Ecto neural progenitor cell (in vitro differentiated cells): ENCODE results near the gene NUB1.

Experiments
- DNase-seq: peaks from one replicate; pipeline ENCODE4 v3.0.0-alpha.2; 2018; ENCODE audit warnings: low spot score

NUB1 gene

DNA sequence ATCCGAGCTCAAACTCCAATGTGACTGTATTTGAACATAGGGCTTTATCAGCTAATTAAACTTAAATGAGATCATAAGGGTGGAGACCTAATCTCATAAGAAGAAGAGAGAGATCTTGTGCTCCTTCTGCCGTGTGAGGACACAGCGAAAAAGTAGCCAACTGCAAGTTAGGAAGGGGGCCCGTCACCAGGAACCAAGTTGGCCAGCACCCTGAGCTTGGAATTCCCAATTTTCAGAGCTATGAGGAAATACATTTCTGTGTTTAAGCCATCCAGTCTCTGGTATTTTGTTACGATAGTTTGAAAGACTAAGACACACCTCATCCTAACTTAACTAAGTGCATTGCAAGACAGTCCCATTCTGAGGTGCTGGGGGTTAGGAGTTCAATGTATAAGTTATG is 82.3 kb downstream of the NUB1 start:
- DNase-seq: no peak

DNA sequence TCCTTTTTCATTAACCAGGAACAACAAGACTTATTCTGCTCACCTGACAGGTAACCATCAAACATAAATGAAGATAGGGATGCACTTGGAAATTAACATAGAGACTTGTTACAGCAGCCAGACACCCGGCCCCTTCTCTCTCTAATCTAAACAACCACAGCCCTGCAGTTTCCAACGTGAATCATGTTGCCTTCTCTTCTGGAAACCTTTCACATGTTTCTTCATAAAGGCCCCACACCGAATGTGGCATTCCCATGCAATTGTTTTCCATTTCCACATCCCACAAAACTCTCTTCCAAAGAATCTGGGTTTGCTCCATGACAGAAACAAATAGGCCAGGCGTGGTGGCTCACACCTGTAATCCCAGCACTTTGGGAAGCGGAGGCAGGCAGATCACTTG is 83.2 kb downstream of the NUB1 start:
- DNase-seq: no peak

DNA sequence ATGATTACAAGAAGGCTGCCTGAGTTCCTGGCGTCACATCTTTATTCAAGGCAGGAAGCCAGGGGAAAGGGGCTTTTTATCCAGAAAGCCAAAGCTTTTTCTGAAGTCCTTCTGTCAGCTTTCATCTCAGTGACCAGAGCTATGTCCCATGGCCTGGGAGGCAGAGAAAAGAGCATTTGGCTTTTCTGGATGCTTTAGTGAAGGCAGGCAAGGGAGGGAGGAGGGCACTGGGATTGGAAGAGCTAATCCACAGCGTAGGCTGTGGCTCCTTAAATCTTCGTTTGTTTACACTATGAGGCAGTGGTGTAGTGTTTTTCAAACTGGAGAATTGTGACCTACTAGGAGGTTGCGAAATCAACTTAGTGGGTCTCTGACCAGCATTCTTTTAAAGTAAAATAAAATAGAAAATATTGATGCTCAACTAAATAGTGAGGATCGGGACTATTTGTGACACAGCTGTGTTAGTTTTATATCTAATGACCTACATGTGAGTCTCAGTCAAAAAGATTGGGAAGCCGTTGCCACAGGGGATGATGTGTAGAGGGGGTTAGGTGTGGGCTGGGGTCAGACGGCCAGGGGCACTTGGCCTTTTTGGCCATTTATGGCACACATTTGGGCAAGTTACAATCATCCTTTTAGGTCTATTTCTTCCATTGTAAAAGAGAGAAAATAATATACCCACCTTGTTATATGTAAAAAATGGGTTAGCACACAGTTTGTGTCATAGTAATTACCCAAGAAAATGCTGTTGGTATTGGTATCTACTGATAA is 84.2 kb downstream of the NUB1 start:
- DNase-seq: no peak

DNA sequence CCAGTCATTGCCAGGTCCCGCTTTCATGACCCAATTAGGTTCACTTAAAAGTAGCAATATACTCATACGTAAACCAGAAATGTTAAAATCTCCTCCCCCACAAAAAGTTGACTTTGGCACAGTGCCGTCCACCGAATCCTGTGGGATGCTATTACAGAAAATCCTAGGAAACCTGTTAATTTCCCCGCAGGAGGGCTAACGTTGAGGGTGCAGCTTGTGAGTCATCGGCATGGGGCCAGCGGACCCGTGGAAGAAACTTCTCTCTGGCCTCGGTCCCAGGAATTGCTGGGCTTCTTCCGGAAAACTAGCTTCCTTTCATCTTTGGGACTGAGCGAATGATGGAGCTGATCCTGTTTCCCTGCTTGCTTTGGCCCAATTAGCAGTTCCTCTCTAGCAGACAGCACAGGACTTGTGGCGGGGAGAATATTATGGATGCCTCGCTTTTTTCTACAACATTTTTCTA is 84.9 kb downstream of the NUB1 start:
- DNase-seq: no peak

DNA sequence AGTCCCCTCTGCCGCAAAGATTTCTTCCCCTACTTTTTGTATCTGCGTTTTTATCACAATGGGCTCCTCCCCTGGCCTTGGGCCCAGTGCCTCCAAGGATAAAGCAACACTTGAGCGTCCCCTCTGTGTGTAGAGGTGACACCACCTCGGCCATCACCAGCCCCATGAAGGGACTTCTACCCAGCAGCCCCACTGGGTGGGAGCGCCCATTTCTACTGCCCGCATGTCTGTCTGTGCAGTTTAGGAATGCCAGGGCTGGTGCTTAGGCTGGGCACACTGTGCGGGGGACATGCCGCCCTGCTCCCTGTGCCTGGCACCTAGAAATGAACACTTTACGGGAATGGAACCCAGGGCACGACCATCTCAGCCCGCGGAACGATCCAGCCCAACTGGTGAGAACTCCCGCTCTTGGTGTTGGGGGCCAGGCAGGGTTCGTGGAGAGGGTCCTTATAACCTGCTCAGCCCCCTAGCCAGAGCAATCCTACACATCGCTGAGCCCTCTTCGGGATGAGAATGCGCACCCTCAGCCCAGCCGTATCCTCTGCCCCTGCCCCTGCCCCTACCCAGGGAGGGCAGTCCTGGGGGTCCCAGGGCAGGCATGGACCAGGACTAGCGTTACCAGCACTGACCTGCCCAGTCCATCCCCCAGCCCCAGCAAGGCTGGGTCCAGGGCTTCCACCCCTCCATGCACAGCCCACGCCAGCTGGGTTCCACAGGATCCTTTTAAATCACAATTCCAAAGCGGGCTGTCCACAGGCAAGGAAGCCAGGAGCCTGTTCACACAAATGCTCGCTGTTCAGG is 85.5 kb downstream of the NUB1 start:
- no peak for DNase-seq

DNA sequence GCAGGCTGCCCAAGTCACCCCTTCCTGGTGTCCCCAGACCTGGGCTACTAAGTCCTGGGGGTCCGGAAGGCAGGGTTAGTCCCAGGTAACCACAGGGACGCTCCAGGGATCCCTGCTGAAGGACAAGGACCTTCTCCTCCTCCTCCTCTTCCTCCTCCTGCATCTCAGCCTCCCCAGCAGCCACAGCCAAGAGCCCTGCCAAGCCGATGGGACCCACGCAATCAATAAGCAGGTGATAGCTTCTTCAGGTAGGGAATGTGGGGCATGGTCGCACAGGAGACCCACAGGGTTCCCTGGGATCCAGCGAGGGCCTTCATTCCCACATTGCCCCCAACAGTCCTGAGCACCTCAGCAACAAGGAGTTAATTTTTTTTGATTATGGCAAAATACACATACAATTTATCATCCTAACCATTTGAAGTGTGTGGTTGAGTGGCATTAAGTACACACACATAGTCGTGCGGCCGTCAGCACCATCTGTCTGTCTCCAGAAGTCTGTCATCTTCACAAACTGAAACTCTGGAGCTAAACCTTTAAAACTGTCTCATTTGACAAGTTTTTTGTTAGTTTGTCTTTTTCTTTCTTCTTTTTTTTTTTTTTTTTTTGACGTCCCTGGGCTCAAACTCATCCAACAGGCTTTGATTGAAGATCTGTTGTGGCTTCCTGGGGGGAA is 86.2 kb downstream of the NUB1 start:
- no peak for DNase-seq
